ENCODE measurements around the gene ZNF567.
A peak's percentile ranks its signal among the peaks of the same experiment; 100 is the strongest.
"Not testable (repeated sequence)": the region's sequence is repeated elsewhere in the genome, so short reads cannot be mapped to it uniquely, and the experiment has no call there.

The ZNF567 gene

GRCh38 chr19:36687214-36688056, at the start of gene ZNF567:
ZNF567 (plus strand) TSS chr19:36687612; CDS start chr19:36694868, 7,256 bp downstream.
- DNase-seq = peak; percentile 96

- no peak for DNase-seq
Measured at GRCh38 chr19:36638862-36639510, 48.4 kb upstream of the ZNF567 start.

GRCh38 chr19:36646746-36647145, 40.7 kb upstream of the ZNF567 start:
- no peak for DNase-seq

GRCh38 chr19:36652958-36653357, 34.5 kb upstream of the ZNF567 start:
- DNase-seq = no peak

- no peak for DNase-seq
Measured at GRCh38 chr19:36665832-36666231, 21.6 kb upstream of the ZNF567 start.

- no peak for DNase-seq
Measured at GRCh38 chr19:36668646-36669045, 18.8 kb upstream of the ZNF567 start.

GRCh38 chr19:36672368-36672767, 15.0 kb upstream of the ZNF567 start:
- DNase-seq = no peak

- no peak for DNase-seq
Measured at GRCh38 chr19:36674201-36674600, 13.2 kb upstream of the ZNF567 start.

GRCh38 chr19:36679455-36679854, 8.0 kb upstream of the ZNF567 start:
- no peak for DNase-seq

- DNase-seq = no peak
Measured at GRCh38 chr19:36685835-36686234, 1.6 kb upstream of the ZNF567 start.

GRCh38 chr19:36686365-36687213, 823 bp upstream of the ZNF567 start:
- no peak for DNase-seq

GRCh38 chr19:36688058-36688457, 646 bp downstream of the ZNF567 start:
- DNase-seq = no peak

- no peak for DNase-seq
Measured at GRCh38 chr19:36707134-36707533, 19.7 kb downstream of the ZNF567 start.

GRCh38 chr19:36709423-36709822, 22.0 kb downstream of the ZNF567 start:
- no peak for DNase-seq

- DNase-seq = no peak
Measured at GRCh38 chr19:36719687-36720556, 32.5 kb downstream of the ZNF567 start.

- not testable (repeated sequence) for DNase-seq
Measured at GRCh38 chr19:36736166-36736565, 48.8 kb downstream of the ZNF567 start.

- no peak for DNase-seq
Measured at GRCh38 chr19:36745870-36746269, 58.5 kb downstream of the ZNF567 start.

GRCh38 chr19:36747750-36748149, 60.3 kb downstream of the ZNF567 start:
- DNase-seq = no peak

GRCh38 chr19:36748431-36749275, 61.2 kb downstream of the ZNF567 start:
- no peak for DNase-seq

GRCh38 chr19:36749613-36750012, 62.2 kb downstream of the ZNF567 start:
- DNase-seq = not testable (repeated sequence)

- DNase-seq = no peak
Measured at GRCh38 chr19:36750066-36750691, 62.8 kb downstream of the ZNF567 start.
